ENCODE results near the gene RYR2.

DNA sequence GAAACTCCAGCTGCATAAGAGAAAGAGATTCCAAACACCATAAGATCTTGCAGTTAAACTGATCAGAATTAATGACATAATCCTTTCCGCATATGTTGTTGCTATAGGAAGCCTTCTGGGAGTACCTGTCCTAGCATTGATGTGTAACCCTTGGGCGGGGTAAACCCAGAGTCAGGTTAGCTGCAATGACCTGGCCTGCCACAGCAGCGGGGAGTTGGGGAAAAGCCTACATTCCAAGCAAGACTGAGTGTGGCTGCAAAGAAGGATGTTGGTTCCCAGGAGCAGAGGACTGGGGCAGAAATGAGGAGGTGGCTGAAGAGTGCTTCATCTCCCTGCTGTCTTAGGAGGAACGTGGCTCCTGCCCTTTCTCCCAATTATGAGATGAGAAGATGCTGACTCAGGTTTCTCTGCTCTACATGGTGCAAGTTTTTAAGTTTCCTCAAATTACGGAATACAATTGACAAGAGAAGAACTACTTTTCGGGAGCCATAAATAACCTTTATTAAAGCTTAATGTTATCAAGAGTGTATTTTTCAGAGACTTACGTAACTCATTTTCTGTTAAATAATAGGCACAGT is 142.1 kb downstream of the RYR2 start:
- TF ChIP-seq POLR2A (IDR thresholded peaks at IDR 0.05) (no peak), POLR2AphosphoS5 (IDR thresholded peaks at IDR 0.05) (no peak), EP300 (IDR thresholded peaks at IDR 0.05; ENCODE audit: low read depth) (no peak)
- TF ChIP-seq, protein P1, sequence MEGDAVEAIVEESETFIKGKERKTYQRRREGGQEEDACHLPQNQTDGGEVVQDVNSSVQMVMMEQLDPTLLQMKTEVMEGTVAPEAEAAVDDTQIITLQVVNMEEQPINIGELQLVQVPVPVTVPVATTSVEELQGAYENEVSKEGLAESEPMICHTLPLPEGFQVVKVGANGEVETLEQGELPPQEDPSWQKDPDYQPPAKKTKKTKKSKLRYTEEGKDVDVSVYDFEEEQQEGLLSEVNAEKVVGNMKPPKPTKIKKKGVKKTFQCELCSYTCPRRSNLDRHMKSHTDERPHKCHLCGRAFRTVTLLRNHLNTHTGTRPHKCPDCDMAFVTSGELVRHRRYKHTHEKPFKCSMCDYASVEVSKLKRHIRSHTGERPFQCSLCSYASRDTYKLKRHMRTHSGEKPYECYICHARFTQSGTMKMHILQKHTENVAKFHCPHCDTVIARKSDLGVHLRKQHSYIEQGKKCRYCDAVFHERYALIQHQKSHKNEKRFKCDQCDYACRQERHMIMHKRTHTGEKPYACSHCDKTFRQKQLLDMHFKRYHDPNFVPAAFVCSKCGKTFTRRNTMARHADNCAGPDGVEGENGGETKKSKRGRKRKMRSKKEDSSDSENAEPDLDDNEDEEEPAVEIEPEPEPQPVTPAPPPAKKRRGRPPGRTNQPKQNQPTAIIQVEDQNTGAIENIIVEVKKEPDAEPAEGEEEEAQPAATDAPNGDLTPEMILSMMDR (IDR thresholded peaks at IDR 0.05): no peak
